Sigmoid colon (tissue), 7 donors: Measurements from ENCODE around the gene MAP2K3. TPM values are rescaled to one million over a fixed set of nuclear protein-coding genes. Genes with fewer than 3 reads are reported as not detected.
"Not testable (repeated sequence)": the region's sequence is repeated elsewhere in the genome, so short reads cannot be mapped to it uniquely, and the experiment has no call there.

Source experiments
- DNase-seq: peaks from one replicate; pipeline ENCODE4 v3.0.0-alpha.2; 2019
- H3K27ac ChIP-seq, 4 donors: fragments of 200-600 bp; sonication (generic); one replicate each; pipeline ENCODE4 v1.5.1; 2016 to 2019; ENCODE audit warnings: mild to moderate bottlenecking in 1 of 4
- H3K27me3 ChIP-seq, 3 donors: fragments of 200-600 bp; sonication (generic); one replicate each; pipeline ENCODE4 v1.5.1; 2019; ENCODE audit warnings: mild to moderate bottlenecking in 1 of 3
- H3K36me3 ChIP-seq, 4 donors: fragments of 200-600 bp; sonication (generic); one replicate each; pipeline ENCODE4 v1.5.1; 2016 to 2019
- H3K4me1 ChIP-seq, 4 donors: fragments of 200-600 bp; sonication (generic); one replicate each; pipeline ENCODE4 v1.5.1; 2017 to 2019
- H3K4me3 ChIP-seq, 4 donors: fragments of 200-600 bp; sonication (generic); one replicate each; pipeline ENCODE4 v1.5.1; 2017 to 2019; ENCODE audit warnings: mild to moderate bottlenecking in 2 of 4, moderate library complexity in 1 of 4
- H3K9me3 ChIP-seq, 4 donors: fragments of 200-600 bp in 3 of 4; sonication (generic) in 3 of 4; one replicate each; pipeline versions ENCODE4 v1.5.1 to v1.6.1; 2013 to 2019
- EP300 ChIP-seq, 4 donors: sonication (generic); formaldehyde crosslinking; IDR thresholded peaks; one replicate each; pipeline ENCODE4 v1.6.1; 2017; ENCODE audit warnings: antibody characterized with exemption in 4 of 4
- POLR2A ChIP-seq, 2 donors: fragments of 450-650 bp; IDR thresholded peaks; one replicate each; pipeline ENCODE4 v1.6.1; 2016; ENCODE audit warnings: antibody characterized with exemption in 2 of 2, mild to moderate bottlenecking in 2 of 2, moderate library complexity in 2 of 2
- POLR2AphosphoS5 ChIP-seq, 4 donors: sonication (generic); formaldehyde crosslinking; IDR thresholded peaks; one replicate each; pipeline ENCODE4 v1.6.1; 2017; ENCODE audit warnings: antibody characterized with exemption in 4 of 4
- WGBS, 2 donors: extraction: QIAGEN DNeasy Blood & Tissue Kit; methylation state at CpG; one replicate each; pipeline ENCODE4 v1.1.7; 2013; 5-methylcytosine and 5-hydroxymethylcytosine counted together
- intact Hi-C: fragments of 100-400 bp; cut with DNase I; formaldehyde crosslinking; loops from one replicate; pipeline ENCODE4 v1.15.1; 2023
- polyA plus RNA-seq, 3 donors: library from polyadenylated mRNA; stranded (reverse); fragments of 200-250 nt; gene quantifications; one replicate each; pipeline ENCODE4 v1.2.3, GENCODE V29; 2013
- total RNA-seq, 4 donors: library from RNA; depleted of rRNA; stranded (reverse); fragments of >200 nt; gene quantifications; one replicate each; pipeline ENCODE4 v1.1.0, GENCODE V29; 2016
- TF ChIP-seq, protein P1 (sequence below), 4 experiments: fragments of 450-650 bp in 3 of 4; fragments of 200-600 bp in 1 of 4; IDR thresholded peaks; one replicate each; pipeline ENCODE4 v1.5.1; 2016 to 2019; ENCODE audit warnings: antibody characterized with exemption in 4 of 4, mild to moderate bottlenecking in 3 of 4, moderate library complexity in 2 of 4
- donor health status: healthy with polysubstance abuse.
- donor health status: Bipolar disorder and iron deficiency.
- donor health status: healthy.

The MAP2K3 gene
- total and polyA plus RNA-seq, 7 donors, result 9.5 to 59.1 (median 23.3) TPM

DNA sequence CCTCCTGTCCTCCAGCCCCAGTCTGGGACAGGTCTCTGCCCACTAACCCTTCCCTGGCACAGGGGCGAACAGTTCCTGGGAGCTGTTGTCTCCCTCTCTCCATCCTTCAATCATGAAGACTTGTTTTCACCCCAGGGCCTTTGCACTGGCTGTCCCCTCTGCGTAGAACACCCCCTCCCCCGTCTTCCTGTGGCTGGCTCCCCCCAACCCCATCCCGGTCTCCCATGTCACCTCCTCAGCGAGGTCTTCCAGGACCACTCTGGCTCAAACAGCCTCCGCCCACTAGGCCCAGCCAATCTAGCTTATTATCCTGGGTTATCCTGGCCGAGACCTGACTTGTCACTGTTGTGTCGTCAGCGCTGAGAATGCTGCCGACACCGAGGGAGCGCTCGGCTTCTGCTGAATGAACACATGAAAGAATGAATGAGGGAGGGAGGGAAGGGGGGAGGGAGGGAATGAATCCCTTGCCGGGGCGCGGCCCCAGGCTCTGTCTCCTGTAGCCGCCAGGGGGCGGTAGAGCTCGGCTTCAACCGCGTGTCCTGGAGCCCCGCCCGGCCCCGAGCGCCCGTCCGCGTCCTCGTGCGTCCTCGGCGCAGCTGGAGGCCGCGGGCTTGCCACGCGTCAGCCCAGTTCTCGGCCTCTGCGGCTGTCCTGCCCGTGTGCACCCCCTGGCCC lies 31.8 kb downstream of the MAP2K3 start:
- H3K4me1 ChIP-seq, H3K9me3 ChIP-seq, H3K27me3 ChIP-seq, intact Hi-C loops: not testable (repeated sequence)
- 43 to 48% methylated on average over 8 to 9 of the region's 39 CpGs for WGBS, 2 donors
- DNase-seq, result peak; percentile 57
- peak overlapping the region; percentile 64 to 87 (median 80) for H3K27ac ChIP-seq
- peaks cover 0 to 34% (median 1%) of the 10 kb centered on the region in 4 donors for H3K36me3 ChIP-seq
- TF ChIP-seq, protein P1, sequence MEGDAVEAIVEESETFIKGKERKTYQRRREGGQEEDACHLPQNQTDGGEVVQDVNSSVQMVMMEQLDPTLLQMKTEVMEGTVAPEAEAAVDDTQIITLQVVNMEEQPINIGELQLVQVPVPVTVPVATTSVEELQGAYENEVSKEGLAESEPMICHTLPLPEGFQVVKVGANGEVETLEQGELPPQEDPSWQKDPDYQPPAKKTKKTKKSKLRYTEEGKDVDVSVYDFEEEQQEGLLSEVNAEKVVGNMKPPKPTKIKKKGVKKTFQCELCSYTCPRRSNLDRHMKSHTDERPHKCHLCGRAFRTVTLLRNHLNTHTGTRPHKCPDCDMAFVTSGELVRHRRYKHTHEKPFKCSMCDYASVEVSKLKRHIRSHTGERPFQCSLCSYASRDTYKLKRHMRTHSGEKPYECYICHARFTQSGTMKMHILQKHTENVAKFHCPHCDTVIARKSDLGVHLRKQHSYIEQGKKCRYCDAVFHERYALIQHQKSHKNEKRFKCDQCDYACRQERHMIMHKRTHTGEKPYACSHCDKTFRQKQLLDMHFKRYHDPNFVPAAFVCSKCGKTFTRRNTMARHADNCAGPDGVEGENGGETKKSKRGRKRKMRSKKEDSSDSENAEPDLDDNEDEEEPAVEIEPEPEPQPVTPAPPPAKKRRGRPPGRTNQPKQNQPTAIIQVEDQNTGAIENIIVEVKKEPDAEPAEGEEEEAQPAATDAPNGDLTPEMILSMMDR (IDR thresholded peaks at IDR 0.05), result peak in 1 of 4 experiments; percentile 19
- H3K4me3 ChIP-seq, result peak overlapping the region in 3 of 4 donors; percentile 21 to 24 (median 24)

DNA sequence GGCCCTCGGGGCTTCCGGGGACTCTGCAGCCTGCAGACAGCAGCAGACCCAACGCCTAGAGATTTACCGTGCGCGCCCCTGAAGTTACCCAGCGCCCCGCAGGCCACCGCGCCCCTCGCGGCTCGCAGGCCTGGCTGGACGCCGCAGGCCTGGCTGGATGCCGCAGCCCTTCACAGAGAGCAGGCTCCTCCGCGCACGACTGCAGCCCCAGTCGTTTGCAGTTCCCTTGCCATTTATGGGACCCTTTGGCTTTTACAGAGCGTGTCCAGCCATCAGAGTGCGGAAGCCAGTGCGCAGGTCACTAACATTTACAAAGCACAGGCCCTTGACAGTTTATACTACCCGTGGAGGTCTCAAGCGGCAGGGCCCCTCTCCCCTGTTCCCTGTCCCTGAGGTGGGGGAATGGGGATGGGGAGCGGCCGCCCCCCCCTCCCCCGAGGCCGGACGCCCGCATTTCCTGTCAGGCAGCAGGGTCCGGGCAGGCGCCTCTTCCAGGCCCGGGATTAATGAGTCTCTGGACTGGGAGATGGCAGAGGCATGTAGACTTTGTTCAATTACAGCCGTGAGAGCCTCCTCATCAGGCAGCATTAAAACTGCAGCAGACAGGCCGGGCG lies 32.5 kb downstream of the MAP2K3 start:
- TF ChIP-seq POLR2AphosphoS5 (IDR thresholded peaks at IDR 0.05) (peak in 2 of 4 donors; percentile 9 to 13), EP300 (IDR thresholded peaks at IDR 0.05) (peak in 1 of 4 donors; percentile 11)
- DNase-seq, result peak; percentile 81
- Histone ChIP-seq H3K36me3 (peaks cover 0 to 30% (median 1%) of the 10 kb centered on the region in 4 donors), H3K4me3 (peak overlapping the region in 3 of 4 donors; percentile 21 to 24 (median 24)), H3K27ac (peak overlapping the region; percentile 64 to 87 (median 80))
- intact Hi-C loops, H3K27me3 ChIP-seq, H3K9me3 ChIP-seq, H3K4me1 ChIP-seq: not testable (repeated sequence)
- WGBS, 2 donors, result 16 to 24% methylated on average over 36 of the region's 37 CpGs

DNA sequence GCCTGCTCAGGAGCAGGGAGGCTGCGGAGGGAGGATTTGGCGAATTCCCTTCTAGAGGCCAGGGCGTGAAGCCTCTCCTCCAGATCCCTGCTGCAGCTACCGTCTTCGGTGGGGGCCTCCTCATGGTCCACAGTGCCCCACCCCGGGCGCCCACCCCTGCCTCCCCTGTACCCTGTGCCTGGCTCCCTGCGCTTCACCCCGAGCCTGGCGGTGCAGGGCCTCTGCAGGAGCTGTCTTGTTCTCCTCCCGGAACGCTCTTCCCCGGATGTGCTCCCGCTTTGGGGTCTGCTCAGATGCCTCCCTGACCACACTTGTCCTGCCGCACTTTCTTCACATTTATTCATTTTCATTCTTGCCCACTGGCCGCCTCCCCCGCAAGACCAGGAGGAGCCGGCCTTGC lies 33.3 kb downstream of the MAP2K3 start:
- H3K27me3 ChIP-seq, intact Hi-C loops, H3K4me1 ChIP-seq, H3K4me3 ChIP-seq, H3K9me3 ChIP-seq: not testable (repeated sequence)
- Histone ChIP-seq H3K36me3 (peaks cover 0 to 23% (median 1%) of the 10 kb centered on the region in 4 donors), H3K27ac (peak overlapping the region in 3 of 4 donors; percentile 79 to 87 (median 82))
- DNase-seq, result peak; percentile 71
- 93% methylated on average over 18 of the region's 18 CpGs for WGBS, 2 donors

DNA sequence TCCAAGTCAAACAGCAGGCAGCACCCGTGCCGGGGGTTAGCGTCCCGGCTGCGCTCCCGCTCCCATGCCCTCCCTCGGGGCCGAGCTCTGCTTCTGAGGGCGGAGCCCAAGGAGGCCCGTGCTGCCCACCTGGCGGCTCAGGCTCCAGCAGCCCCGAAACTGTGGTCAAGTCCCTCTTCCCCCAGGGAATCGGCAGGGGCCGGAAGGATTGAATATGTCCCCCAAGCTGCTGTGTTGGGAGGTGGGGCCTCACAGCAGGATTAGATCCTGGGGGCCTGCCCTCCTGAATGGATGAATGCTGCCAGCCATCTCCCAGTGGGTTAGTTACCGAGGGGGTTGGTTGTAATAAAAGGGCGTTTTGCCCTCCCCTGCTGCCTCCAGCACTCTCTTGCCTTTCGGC lies 33.9 kb downstream of the MAP2K3 start:
- H3K36me3 ChIP-seq, result peaks cover 0 to 20% (median 1%) of the 10 kb centered on the region in 4 donors
- H3K27ac ChIP-seq, result no peak overlapping the region
- H3K4me3 ChIP-seq, result no peak overlapping the region
- intact Hi-C loops, result no loop called here
- H3K27me3 ChIP-seq, result no peaks in the 10 kb centered on the region
- TF ChIP-seq POLR2A (IDR thresholded peaks at IDR 0.05) (no peak), EP300 (IDR thresholded peaks at IDR 0.05) (no peak), POLR2AphosphoS5 (IDR thresholded peaks at IDR 0.05) (no peak)
- TF ChIP-seq, protein P1 (IDR thresholded peaks at IDR 0.05), result no peak
- no peaks in the 10 kb centered on the region for H3K9me3 ChIP-seq
- DNase-seq, result peak; percentile 65
- WGBS, 2 donors, result 80 to 81% methylated on average over 17 of the region's 17 CpGs
- peaks cover 0 to 9% (median 8%) of the 10 kb centered on the region in 4 donors for H3K4me1 ChIP-seq

DNA sequence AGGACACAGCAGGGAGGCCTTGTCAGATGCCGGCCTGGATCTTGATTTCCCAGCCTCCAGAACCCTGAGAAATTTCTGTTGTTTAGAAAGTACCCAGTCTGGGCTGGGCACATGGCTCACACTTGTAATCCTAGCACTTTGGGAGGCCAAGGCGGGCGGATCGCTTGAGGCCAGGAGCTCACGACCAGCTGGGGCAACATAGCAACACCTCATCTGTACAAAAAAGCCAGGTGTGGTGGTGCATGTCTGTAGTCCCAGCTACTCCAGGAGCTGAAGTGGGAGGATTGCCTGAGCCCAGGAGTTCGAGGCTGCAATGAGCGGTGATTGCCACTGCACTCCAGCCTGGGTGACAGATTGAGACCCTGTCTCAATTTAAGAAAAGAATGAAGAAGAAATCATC lies 34.3 kb downstream of the MAP2K3 start:
- 87 to 88% methylated on average over 7 of the region's 7 CpGs for WGBS, 2 donors
- H3K9me3 ChIP-seq, H3K4me3 ChIP-seq, H3K27me3 ChIP-seq, H3K27ac ChIP-seq, intact Hi-C loops: not testable (repeated sequence)
- peak; percentile 55 for DNase-seq
- Histone ChIP-seq H3K36me3 (peaks cover 0 to 17% (median 1%) of the 10 kb centered on the region in 4 donors), H3K4me1 (peaks cover 0 to 13% (median 11%) of the 10 kb centered on the region in 4 donors)

DNA sequence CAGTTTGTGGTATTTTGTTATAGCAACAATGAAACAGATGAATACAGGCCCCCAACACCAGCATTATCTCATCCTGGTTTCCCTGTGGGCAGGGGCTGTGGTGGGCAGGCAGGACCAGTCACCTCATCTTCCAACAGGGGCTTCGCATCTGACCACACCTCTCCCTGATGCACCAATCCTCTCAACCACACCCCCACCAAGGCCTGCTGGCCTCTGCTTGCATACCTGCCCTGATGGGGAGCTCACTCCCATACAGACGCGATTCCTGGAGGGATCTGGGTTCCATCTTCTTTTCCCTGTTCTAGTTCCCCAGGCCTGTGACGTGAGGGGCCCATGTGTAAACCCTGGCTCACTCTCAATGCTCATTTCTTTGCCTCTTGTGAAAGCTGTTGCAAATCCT lies 34.7 kb downstream of the MAP2K3 start:
- H3K9me3 ChIP-seq, H3K27me3 ChIP-seq, intact Hi-C loops, H3K4me3 ChIP-seq, H3K27ac ChIP-seq: not testable (repeated sequence)
- WGBS, 2 donors, result 85 to 87% methylated on average over 4 of the region's 4 CpGs
- Histone ChIP-seq H3K36me3 (peaks cover 0 to 13% (median under 1%) of the 10 kb centered on the region in 4 donors), H3K4me1 (peaks cover 0 to 13% (median 11%) of the 10 kb centered on the region in 4 donors)
- DNase-seq, result peak; percentile 36

DNA sequence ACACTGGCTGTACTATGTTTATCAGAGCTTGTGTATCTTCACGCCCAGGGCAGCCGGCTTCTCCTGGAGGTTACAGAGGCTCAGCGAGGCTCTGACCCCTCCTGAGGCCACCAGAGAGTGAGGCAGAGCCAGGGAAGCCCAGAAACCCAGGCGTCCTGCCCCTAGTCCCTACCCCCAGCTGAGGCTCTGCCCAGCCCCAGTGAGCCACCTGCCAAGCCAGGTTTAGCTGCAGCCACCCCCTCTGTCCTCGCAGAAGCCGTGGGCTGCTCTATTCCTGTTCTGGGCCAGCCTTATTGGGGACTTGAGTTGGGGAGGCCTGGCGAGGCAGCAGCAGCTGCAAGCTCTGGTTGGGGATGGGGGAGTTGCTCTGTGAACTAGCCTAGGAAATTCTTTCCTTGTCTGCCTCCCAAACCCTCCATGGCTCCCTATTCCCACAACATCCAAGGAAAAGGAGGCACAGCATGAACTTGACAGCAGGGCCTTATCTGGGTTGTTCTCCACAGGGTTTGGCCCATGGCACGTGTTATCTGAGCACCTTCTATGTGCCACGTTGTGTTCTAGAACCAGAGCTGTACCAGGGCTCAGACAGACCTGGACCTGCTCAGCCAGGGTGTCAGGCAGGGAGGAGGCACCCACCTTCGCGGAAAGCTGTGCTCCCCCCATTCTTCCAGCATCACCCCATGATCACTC lies 35.3 kb downstream of the MAP2K3 start:
- H3K27me3 ChIP-seq, H3K27ac ChIP-seq, H3K4me3 ChIP-seq, H3K36me3 ChIP-seq, H3K9me3 ChIP-seq: not testable (repeated sequence)
- peaks cover 0 to 13% (median 11%) of the 10 kb centered on the region in 4 donors for H3K4me1 ChIP-seq
- intact Hi-C loops, result loop anchor here (5.0 kb wide), 1 partner anchor 137 kb away; no protein-coding TSS in a partner anchor
- 76 to 78% methylated on average over 11 of the region's 11 CpGs for WGBS, 2 donors
- DNase-seq, result peak; percentile 54

DNA sequence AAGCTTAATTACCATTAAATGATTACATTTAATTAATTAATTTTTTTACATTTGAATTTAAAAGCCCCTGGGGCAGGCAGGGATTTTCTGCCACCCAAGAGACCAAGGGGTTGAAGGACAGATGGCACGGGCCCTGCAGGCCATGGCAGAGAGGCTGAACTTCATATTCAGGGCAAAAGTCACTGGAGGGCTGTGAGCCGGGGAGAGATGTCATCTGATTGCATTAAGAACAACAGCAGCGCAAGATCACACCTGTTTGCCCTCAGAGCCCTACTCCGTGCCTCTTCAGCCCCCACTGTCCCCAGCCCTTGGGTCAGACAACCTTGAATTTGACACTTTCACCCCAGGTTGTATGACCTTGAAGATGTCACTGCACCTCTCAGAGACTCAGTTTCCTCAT lies 35.9 kb downstream of the MAP2K3 start:
- not testable (repeated sequence) for H3K27ac ChIP-seq, H3K36me3 ChIP-seq, H3K4me3 ChIP-seq, H3K9me3 ChIP-seq, H3K27me3 ChIP-seq
- intact Hi-C loops, result loop anchor here (5.0 kb wide), 1 partner anchor 137 kb away; no protein-coding TSS in a partner anchor
- WGBS, 2 donors, result 76 to 87% methylated on average over 4 of the region's 4 CpGs
- DNase-seq, result peak; percentile 52
- peaks cover 0 to 13% (median 11%) of the 10 kb centered on the region in 4 donors for H3K4me1 ChIP-seq

DNA sequence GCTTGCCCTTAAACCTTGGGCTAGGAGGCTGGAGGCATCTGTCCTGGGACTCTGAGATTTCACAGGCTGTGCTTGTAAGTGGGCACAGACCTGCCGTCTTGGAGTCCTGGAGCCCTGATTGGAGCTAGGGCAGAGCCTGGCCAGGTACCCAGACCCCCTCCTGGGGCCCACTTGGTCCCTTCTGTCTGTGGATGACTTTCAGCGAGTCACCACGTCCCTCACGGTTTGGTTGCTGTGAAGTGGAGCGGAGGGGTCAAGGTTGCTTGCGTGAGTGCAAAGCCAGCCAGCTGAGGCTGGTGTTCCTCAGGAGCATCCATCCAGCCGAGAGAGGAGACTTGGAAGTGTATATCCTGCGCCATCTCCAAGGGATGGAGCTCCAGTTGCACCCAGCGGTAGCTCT lies 36.5 kb downstream of the MAP2K3 start:
- WGBS, 2 donors, result 80 to 81% methylated on average over 9 of the region's 9 CpGs
- not testable (repeated sequence) for H3K36me3 ChIP-seq, H3K27ac ChIP-seq, H3K4me3 ChIP-seq, H3K27me3 ChIP-seq, H3K9me3 ChIP-seq
- peak; percentile 61 for DNase-seq
- peaks cover 0 to 13% (median 11%) of the 10 kb centered on the region in 4 donors for H3K4me1 ChIP-seq
- intact Hi-C loops, result loop anchor here (5.0 kb wide), 1 partner anchor 136 kb away; no protein-coding TSS in a partner anchor
